Keratinocyte (primary cell): ENCODE data around the gene ATF7.

Experiments
- CTCF ChIP-seq, 3 experiments: IDR thresholded peaks in 1 of 3; conservative IDR thresholded peaks in 1 of 3; optimal IDR thresholded peaks in 1 of 3; 2 replicates in 2 of 3; 3 replicates in 1 of 3; pipeline versions ENCODE3 to v1.5.1; 2011; ENCODE audit warnings: low read length in 3 of 3, mild to moderate bottlenecking in 3 of 3, moderate library complexity in 2 of 3, control low read depth in 1 of 3, inconsistent platforms in 1 of 3; ENCODE audit not compliant: insufficient read depth in 2 of 3; ENCODE audit errors: extremely low read depth in 1 of 3
- EZH2 ChIP-seq: IDR thresholded peaks from one replicate; pipeline ENCODE4 v1.6.1; 2012; ENCODE audit warnings: inconsistent platforms, mild to moderate bottlenecking, low read length, moderate library complexity

- TF ChIP-seq CTCF (optimal IDR thresholded peaks at IDR 0.05 in 1 of 3, IDR thresholded peaks at IDR 0.05 in 1 of 3, conservative IDR thresholded peaks at IDR 0.05 in 1 of 3; ENCODE audit: extremely low read depth in 1 of 3, insufficient read depth in 2 of 3, low read length in 3 of 3) (no peak), EZH2 (no peak)
Observed at GRCh38 chr12:53586745-53587144, 39.4 kb downstream of the ATF7 start.
